Neutrophil (primary cell): ENCODE data around the gene ADAMTS17.

Experiments
- H3K27ac ChIP-seq: fragments of 200-600 bp; sonication (generic); 2 replicates; pipeline ENCODE4 v1.5.1; 2016; ENCODE audit warnings: mild to moderate bottlenecking, moderate library complexity
- H3K27me3 ChIP-seq: fragments of 200-600 bp; sonication (generic); 2 replicates; pipeline ENCODE4 v1.6.0; 2016; ENCODE audit warnings: mild to moderate bottlenecking
- H3K36me3 ChIP-seq: fragments of 200-600 bp; sonication (generic); 2 replicates; pipeline ENCODE4 v1.5.1; 2017
- H3K4me1 ChIP-seq, 2 experiments: fragments of 200-600 bp in 1 of 2; sonication (generic) in 1 of 2; 1 replicate in 1 of 2; 2 replicates in 1 of 2; pipeline versions ENCODE4 v1.5.1 to v1.6.1; 2013 to 2016; ENCODE audit warnings: low read depth in 1 of 2, low read length in 1 of 2, mild to moderate bottlenecking in 1 of 2, moderate library complexity in 1 of 2; ENCODE audit not compliant: control insufficient read depth in 1 of 2, insufficient read depth in 1 of 2
- H3K4me3 ChIP-seq, 2 experiments: fragments of 200-600 bp in 1 of 2; sonication (generic) in 1 of 2; 1 replicate in 1 of 2; 2 replicates in 1 of 2; pipeline ENCODE4 v1.5.1; 2013 to 2016; ENCODE audit warnings: low read depth in 1 of 2, low read length in 1 of 2, mild to moderate bottlenecking in 1 of 2, moderate library complexity in 1 of 2
- H3K9me3 ChIP-seq: fragments of 200-600 bp; sonication (generic); 2 replicates; pipeline ENCODE4 v1.5.1; 2016
- TF ChIP-seq, protein P1 (sequence below): fragments of 200-600 bp; sonication (generic); IDR thresholded peaks from 2 replicates; pipeline ENCODE4 v1.5.1; 2016; ENCODE audit warnings: antibody characterized with exemption

Gene ADAMTS17

GRCh38 chr15:100205549-100206295 is 136.1 kb downstream of the ADAMTS17 start:
- Histone ChIP-seq H3K9me3 (no peaks in the 10 kb centered on the region), H3K4me1 (no peaks in the 10 kb centered on the region), H3K36me3 (no peaks in the 10 kb centered on the region), H3K27ac (no peak overlapping the region), H3K27me3 (no peaks in the 10 kb centered on the region), H3K4me3 (no peak overlapping the region)
- TF ChIP-seq, protein P1, sequence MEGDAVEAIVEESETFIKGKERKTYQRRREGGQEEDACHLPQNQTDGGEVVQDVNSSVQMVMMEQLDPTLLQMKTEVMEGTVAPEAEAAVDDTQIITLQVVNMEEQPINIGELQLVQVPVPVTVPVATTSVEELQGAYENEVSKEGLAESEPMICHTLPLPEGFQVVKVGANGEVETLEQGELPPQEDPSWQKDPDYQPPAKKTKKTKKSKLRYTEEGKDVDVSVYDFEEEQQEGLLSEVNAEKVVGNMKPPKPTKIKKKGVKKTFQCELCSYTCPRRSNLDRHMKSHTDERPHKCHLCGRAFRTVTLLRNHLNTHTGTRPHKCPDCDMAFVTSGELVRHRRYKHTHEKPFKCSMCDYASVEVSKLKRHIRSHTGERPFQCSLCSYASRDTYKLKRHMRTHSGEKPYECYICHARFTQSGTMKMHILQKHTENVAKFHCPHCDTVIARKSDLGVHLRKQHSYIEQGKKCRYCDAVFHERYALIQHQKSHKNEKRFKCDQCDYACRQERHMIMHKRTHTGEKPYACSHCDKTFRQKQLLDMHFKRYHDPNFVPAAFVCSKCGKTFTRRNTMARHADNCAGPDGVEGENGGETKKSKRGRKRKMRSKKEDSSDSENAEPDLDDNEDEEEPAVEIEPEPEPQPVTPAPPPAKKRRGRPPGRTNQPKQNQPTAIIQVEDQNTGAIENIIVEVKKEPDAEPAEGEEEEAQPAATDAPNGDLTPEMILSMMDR, result no peak

- no peaks in the 10 kb centered on the region for H3K27me3 ChIP-seq
- H3K4me1 ChIP-seq, result no peaks in the 10 kb centered on the region
- H3K9me3 ChIP-seq, result no peaks in the 10 kb centered on the region
- TF ChIP-seq, protein P1, result no peak
- H3K36me3 ChIP-seq, result no peaks in the 10 kb centered on the region
- H3K4me3 ChIP-seq, result no peak overlapping the region
- H3K27ac ChIP-seq, result no peak overlapping the region
Observed at GRCh38 chr15:100204771-100205170, 137.0 kb downstream of the ADAMTS17 start.

GRCh38 chr15:100204211-100204610 is 137.6 kb downstream of the ADAMTS17 start:
- H3K4me3 ChIP-seq, result no peak overlapping the region
- no peaks in the 10 kb centered on the region for H3K9me3 ChIP-seq
- H3K4me1 ChIP-seq, result no peaks in the 10 kb centered on the region
- H3K27ac ChIP-seq, result no peak overlapping the region
- no peaks in the 10 kb centered on the region for H3K36me3 ChIP-seq
- H3K27me3 ChIP-seq, result no peaks in the 10 kb centered on the region
- TF ChIP-seq, protein P1, result no peak

DNA sequence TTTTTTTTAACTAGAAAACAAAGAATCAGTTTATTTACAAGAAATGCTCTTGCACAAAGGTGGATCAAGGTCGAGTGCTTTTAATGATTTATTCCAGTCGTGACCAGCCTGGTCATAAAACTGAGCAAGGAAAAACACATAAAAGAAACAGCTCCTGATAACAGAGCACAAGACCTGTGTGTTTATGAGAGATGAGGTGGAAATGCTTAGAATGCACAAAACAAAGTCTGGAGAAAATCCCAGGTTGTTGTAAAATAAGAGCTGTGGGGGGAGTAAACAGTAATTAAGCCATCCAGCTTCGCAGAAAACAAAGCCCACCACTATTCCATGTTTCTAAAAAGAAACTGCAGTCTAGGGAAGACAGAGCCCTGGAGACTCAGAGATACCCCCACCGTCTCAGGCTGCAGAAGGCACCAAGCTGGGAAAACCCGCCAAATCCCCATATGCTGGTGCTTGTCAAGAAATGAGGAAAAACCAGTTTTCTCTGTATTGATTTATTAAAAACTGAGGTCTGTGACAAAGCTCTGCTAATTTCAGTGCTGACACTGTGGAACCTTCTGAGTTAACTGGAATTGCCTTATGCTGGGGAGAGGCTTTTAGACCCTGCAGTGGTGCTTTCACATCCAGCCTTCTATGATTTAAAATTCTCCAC is 139.3 kb downstream of the ADAMTS17 start:
- no peaks in the 10 kb centered on the region for H3K9me3 ChIP-seq
- H3K36me3 ChIP-seq, result no peaks in the 10 kb centered on the region
- H3K27me3 ChIP-seq, result no peaks in the 10 kb centered on the region
- H3K4me1 ChIP-seq, result no peaks in the 10 kb centered on the region
- H3K27ac ChIP-seq, result no peak overlapping the region
- TF ChIP-seq, protein P1, result no peak
- H3K4me3 ChIP-seq, result no peak overlapping the region

- TF ChIP-seq, protein P1, result no peak
- Histone ChIP-seq H3K4me1 (no peaks in the 10 kb centered on the region), H3K36me3 (no peaks in the 10 kb centered on the region), H3K4me3 (no peak overlapping the region), H3K27ac (no peak overlapping the region), H3K9me3 (no peaks in the 10 kb centered on the region), H3K27me3 (peaks cover 5% of the 10 kb centered on the region)
Observed at GRCh38 chr15:100201376-100202280, 140.1 kb downstream of the ADAMTS17 start.
